ENCODE measurements around the gene DEFB125.

GRCh38 chr20:60035-60918 lies 27.2 kb upstream of the DEFB125 start:
- TF ChIP-seq CTCF (IDR thresholded peaks at IDR 0.05) (no peak), POLR2A (IDR thresholded peaks at IDR 0.05) (no peak)
